KMS-11 (cell line): ENCODE data around the gene TMEM169.

Experiments used
- H2AFZ ChIP-seq: fragments of 200-600 bp; sonication (generic); 2 replicates; pipeline ENCODE4 v1.6.1; 2016; ENCODE audit warnings: antibody characterized with exemption, mixed run types, low read depth
- H3K27ac ChIP-seq: fragments of 200-600 bp; sonication (generic); 2 replicates; pipeline ENCODE4 v1.6.1; 2016; ENCODE audit warnings: mild to moderate bottlenecking, mixed run types
- H3K27me3 ChIP-seq: fragments of 200-600 bp; sonication (generic); 2 replicates; pipeline ENCODE4 v1.6.1; 2017; ENCODE audit warnings: mild to moderate bottlenecking, low read depth, mixed run types, moderate library complexity; ENCODE audit not compliant: insufficient read depth
- H3K36me3 ChIP-seq: fragments of 200-600 bp; sonication (generic); 2 replicates; pipeline ENCODE4 v1.6.1; 2017; ENCODE audit warnings: mild to moderate bottlenecking, mixed run types; ENCODE audit not compliant: insufficient read depth
- H3K4me1 ChIP-seq: fragments of 200-600 bp; sonication (generic); 2 replicates; pipeline ENCODE4 v1.6.1; 2016; ENCODE audit warnings: mild to moderate bottlenecking, low read depth, mixed run types; ENCODE audit not compliant: poor library complexity, severe bottlenecking
- H3K4me2 ChIP-seq: fragments of 200-600 bp; sonication (generic); 2 replicates; pipeline ENCODE4 v1.7.0; 2016; ENCODE audit warnings: mild to moderate bottlenecking, mixed run types
- H3K4me3 ChIP-seq: fragments of 200-600 bp; sonication (generic); IDR thresholded peaks from 2 replicates; pipeline ENCODE4 v1.6.1; 2017; ENCODE audit warnings: low read depth, low read length, mixed read lengths; ENCODE audit not compliant: insufficient read depth
- H3K79me2 ChIP-seq: fragments of 200-600 bp; sonication (generic); 2 replicates; pipeline ENCODE4 v1.6.1; 2016; ENCODE audit warnings: low read depth, mixed run types; ENCODE audit not compliant: insufficient read depth
- H3K9ac ChIP-seq: fragments of 200-600 bp; sonication (generic); 2 replicates; pipeline ENCODE4 v1.6.1; 2016; ENCODE audit warnings: mild to moderate bottlenecking, mixed run types
- H4K20me1 ChIP-seq: fragments of 200-600 bp; sonication (generic); 2 replicates; pipeline ENCODE4 v1.6.1; 2016; ENCODE audit warnings: mild to moderate bottlenecking, mixed run types; ENCODE audit not compliant: insufficient read depth
- TF ChIP-seq, protein P1 (sequence below): fragments of 200-600 bp; sonication (generic); conservative IDR thresholded peaks from 2 replicates; pipeline ENCODE4 v1.6.1; 2017; ENCODE audit warnings: low read depth, mild to moderate bottlenecking, antibody characterized with exemption, low read length, moderate library complexity, mixed read lengths

Gene TMEM169

DNA sequence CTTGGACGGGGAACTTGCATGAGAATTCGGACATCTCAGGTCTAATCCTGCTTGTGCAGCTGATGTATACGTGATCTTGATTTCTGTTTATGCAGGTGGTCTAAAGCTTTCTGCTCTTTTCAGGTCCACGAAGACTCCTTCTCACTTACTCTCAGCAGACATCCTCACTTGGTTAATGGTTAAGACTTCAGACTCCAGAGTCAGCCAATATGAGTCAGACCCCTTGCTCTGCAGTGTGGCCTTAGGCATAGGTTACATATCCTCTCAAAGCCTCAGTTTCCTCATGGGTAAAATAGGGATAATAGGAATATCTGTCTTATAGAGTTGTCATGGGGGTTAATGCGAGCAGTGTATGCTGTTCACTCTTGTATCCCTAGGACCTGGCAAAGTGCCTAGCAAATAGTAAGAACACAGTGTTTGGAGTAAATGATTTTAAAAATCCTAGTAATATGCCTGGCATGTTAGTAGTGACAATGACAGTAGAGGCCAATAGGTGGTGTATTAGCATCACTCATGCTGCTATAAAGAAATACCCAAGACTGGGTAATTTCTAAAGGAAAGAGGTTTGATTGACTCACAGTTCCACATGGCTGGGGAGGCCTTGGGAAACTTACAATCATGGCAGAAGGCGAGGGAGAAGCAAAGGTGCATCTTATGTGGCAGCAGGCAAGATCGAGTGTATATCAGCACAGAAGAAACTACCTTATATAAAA is 69.8 kb downstream of the TMEM169 start:
- TF ChIP-seq, protein P1, sequence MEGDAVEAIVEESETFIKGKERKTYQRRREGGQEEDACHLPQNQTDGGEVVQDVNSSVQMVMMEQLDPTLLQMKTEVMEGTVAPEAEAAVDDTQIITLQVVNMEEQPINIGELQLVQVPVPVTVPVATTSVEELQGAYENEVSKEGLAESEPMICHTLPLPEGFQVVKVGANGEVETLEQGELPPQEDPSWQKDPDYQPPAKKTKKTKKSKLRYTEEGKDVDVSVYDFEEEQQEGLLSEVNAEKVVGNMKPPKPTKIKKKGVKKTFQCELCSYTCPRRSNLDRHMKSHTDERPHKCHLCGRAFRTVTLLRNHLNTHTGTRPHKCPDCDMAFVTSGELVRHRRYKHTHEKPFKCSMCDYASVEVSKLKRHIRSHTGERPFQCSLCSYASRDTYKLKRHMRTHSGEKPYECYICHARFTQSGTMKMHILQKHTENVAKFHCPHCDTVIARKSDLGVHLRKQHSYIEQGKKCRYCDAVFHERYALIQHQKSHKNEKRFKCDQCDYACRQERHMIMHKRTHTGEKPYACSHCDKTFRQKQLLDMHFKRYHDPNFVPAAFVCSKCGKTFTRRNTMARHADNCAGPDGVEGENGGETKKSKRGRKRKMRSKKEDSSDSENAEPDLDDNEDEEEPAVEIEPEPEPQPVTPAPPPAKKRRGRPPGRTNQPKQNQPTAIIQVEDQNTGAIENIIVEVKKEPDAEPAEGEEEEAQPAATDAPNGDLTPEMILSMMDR: no peak; the same call in 1 of the 2 replicates
- Histone ChIP-seq H3K79me2 (peaks cover 5% of the 10 kb centered on the region; the same call in 1 of the 2 replicates), H4K20me1 (no peaks in the 10 kb centered on the region), H3K4me1 (no peaks in the 10 kb centered on the region), H3K4me3 (no peak overlapping the region), H3K36me3 (peaks cover 15% of the 10 kb centered on the region; the same call in 1 of the 2 replicates), H2AFZ (no peak overlapping the region), H3K4me2 (no peak overlapping the region), H3K9ac (no peak overlapping the region), H3K27me3 (no peaks in the 10 kb centered on the region), H3K27ac (no peak overlapping the region)
